Peyer's patch (tissue), 4 donors: Measurements from ENCODE around the gene MAP7D2. TPM values are rescaled to one million over a fixed set of nuclear protein-coding genes. Genes with fewer than 3 reads are reported as not detected.

Experiments
- DNase-seq, 3 donors: peaks; one replicate each; pipeline ENCODE4 v3.0.0-alpha.2; 2017 to 2019
- H3K27ac ChIP-seq, 4 donors: fragments of 200-600 bp; sonication (generic); one replicate each; pipeline ENCODE4 v1.5.1; 2016 to 2019
- H3K27me3 ChIP-seq, 2 donors: fragments of 200-600 bp; sonication (generic); one replicate each; pipeline ENCODE4 v1.5.1; 2019
- H3K36me3 ChIP-seq, 3 donors: fragments of 200-600 bp; sonication (generic); one replicate each; pipeline ENCODE4 v1.5.1; 2016 to 2019
- H3K4me1 ChIP-seq, 4 donors: fragments of 200-600 bp; sonication (generic); one replicate each; pipeline ENCODE4 v1.5.1; 2016 to 2019
- H3K4me3 ChIP-seq, 4 donors: fragments of 200-600 bp; sonication (generic); 1 replicate in 3 of 4; 2 replicates in 1 of 4; pipeline ENCODE4 v1.5.1; 2016 to 2019; ENCODE audit warnings: mild to moderate bottlenecking in 1 of 4
- H3K9me3 ChIP-seq, 4 donors: fragments of 200-600 bp; sonication (generic); one replicate each; pipeline ENCODE4 v1.5.1; 2016 to 2019; ENCODE audit warnings: mild to moderate bottlenecking in 1 of 4
- CTCF ChIP-seq, 6 experiments: fragments of 450-650 bp in 4 of 6; fragments of 200-600 bp in 2 of 6; sonication (generic) in 1 of 6; IDR thresholded peaks; one replicate each; pipeline ENCODE4 v1.5.1; 2017 to 2019; ENCODE audit warnings: antibody characterized with exemption in 6 of 6, mild to moderate bottlenecking in 3 of 6, moderate library complexity in 1 of 6
- POLR2A ChIP-seq, 2 donors: fragments of 450-650 bp; IDR thresholded peaks; one replicate each; pipeline ENCODE4 v1.5.1; 2017; ENCODE audit warnings: antibody characterized with exemption in 2 of 2, mild to moderate bottlenecking in 2 of 2, moderate library complexity in 2 of 2
- total RNA-seq, 4 donors: library from RNA; depleted of rRNA; stranded (reverse); fragments of >200 nt; gene quantifications; one replicate each; pipeline ENCODE4 v1.1.0, GENCODE V29; 2016

The MAP7D2 gene
- total RNA-seq, 4 donors from 2014 or later, result 1.3 to 5.3 (median 2.9) TPM

GRCh38 chrX:20139966-20140365 is 23.3 kb upstream of the MAP7D2 start:
- H3K4me3 ChIP-seq, result peak overlapping the region in 2 of 4 donors; percentile 76 to 88
- DNase-seq, result no peak
- H3K27ac ChIP-seq, result no peak overlapping the region
- no peaks in the 10 kb centered on the region for H3K9me3 ChIP-seq
- peaks cover 0 to 13% (median 1%) of the 10 kb centered on the region in 4 donors for H3K4me1 ChIP-seq
- H3K27me3 ChIP-seq, result no peaks in the 10 kb centered on the region
- H3K36me3 ChIP-seq, result no peaks in the 10 kb centered on the region
- TF ChIP-seq CTCF (IDR thresholded peaks at IDR 0.05), result no peak
- TF ChIP-seq POLR2A (IDR thresholded peaks at IDR 0.05), result no peak

- H3K27ac ChIP-seq, result no peak overlapping the region
- H3K27me3 ChIP-seq, result no peaks in the 10 kb centered on the region
- no peak for DNase-seq
- no peak overlapping the region for H3K4me3 ChIP-seq
- peaks cover 0 to 13% (median 1%) of the 10 kb centered on the region in 4 donors for H3K4me1 ChIP-seq
- no peak for TF ChIP-seq CTCF (IDR thresholded peaks at IDR 0.05)
- TF ChIP-seq POLR2A (IDR thresholded peaks at IDR 0.05), result no peak
- H3K36me3 ChIP-seq, result peaks cover 0 to 21% (median 0%) of the 10 kb centered on the region in 3 donors
- no peaks in the 10 kb centered on the region for H3K9me3 ChIP-seq
These were observed 19.2 kb upstream of the MAP7D2 start for GRCh38 chrX:20135944-20136343.

GRCh38 chrX:20132666-20133065 is 16.0 kb upstream of the MAP7D2 start:
- Histone ChIP-seq H3K36me3 (peaks cover 0 to 39% (median 0%) of the 10 kb centered on the region in 3 donors), H3K4me1 (no peaks in the 10 kb centered on the region), H3K27me3 (no peaks in the 10 kb centered on the region), H3K27ac (no peak overlapping the region), H3K4me3 (no peak overlapping the region), H3K9me3 (no peaks in the 10 kb centered on the region)
- DNase-seq, result no peak
- TF ChIP-seq CTCF (IDR thresholded peaks at IDR 0.05), result no peak

- H3K4me3 ChIP-seq, result no peak overlapping the region
- TF ChIP-seq CTCF (IDR thresholded peaks at IDR 0.05) (no peak), POLR2A (IDR thresholded peaks at IDR 0.05) (no peak)
- H3K27me3 ChIP-seq, result no peaks in the 10 kb centered on the region
- no peaks in the 10 kb centered on the region for H3K9me3 ChIP-seq
- peaks cover 0 to 39% (median 0%) of the 10 kb centered on the region in 3 donors for H3K36me3 ChIP-seq
- DNase-seq, result no peak
- H3K27ac ChIP-seq, result no peak overlapping the region
- no peaks in the 10 kb centered on the region for H3K4me1 ChIP-seq
These were observed 13.7 kb upstream of the MAP7D2 start for GRCh38 chrX:20130357-20130756.

- Histone ChIP-seq H3K27me3 (no peaks in the 10 kb centered on the region), H3K4me3 (no peak overlapping the region), H3K4me1 (no peaks in the 10 kb centered on the region), H3K27ac (no peak overlapping the region), H3K36me3 (peaks cover 0 to 39% (median 0%) of the 10 kb centered on the region in 3 donors), H3K9me3 (no peaks in the 10 kb centered on the region)
- DNase-seq, result no peak
- TF ChIP-seq POLR2A (IDR thresholded peaks at IDR 0.05), result no peak
- no peak for TF ChIP-seq CTCF (IDR thresholded peaks at IDR 0.05)
These were observed 12.8 kb upstream of the MAP7D2 start for GRCh38 chrX:20129547-20129946.

GRCh38 chrX:20128670-20129069 is 12.0 kb upstream of the MAP7D2 start:
- H3K27me3 ChIP-seq, result no peaks in the 10 kb centered on the region
- TF ChIP-seq CTCF (IDR thresholded peaks at IDR 0.05) (no peak), POLR2A (IDR thresholded peaks at IDR 0.05) (no peak)
- no peak overlapping the region for H3K4me3 ChIP-seq
- H3K9me3 ChIP-seq, result no peaks in the 10 kb centered on the region
- no peak overlapping the region for H3K27ac ChIP-seq
- peaks cover 0 to 37% (median 0%) of the 10 kb centered on the region in 3 donors for H3K36me3 ChIP-seq
- DNase-seq, result no peak
- no peaks in the 10 kb centered on the region for H3K4me1 ChIP-seq
